ENCODE results near the gene OR6K6. TPM values are rescaled to one million over a fixed set of nuclear protein-coding genes. Genes with fewer than 3 reads are reported as not detected.

The OR6K6 gene
- total RNA-seq, 1 donor from 2014 or later = not detected

GRCh38 chr1:158730453-158730852 lies 24.1 kb upstream of the OR6K6 start:
- Mint-ChIP-seq H3K4me1 (no peaks in the 10 kb centered on the region), H3K9me3 (no peaks in the 10 kb centered on the region), H3K27me3 (peaks cover 5% of the 10 kb centered on the region), H3K36me3 (ENCODE audit: low read depth) (no peaks in the 10 kb centered on the region), H3K27ac (no peak overlapping the region), H3K4me3 (no peak overlapping the region)
- no peak for ATAC-seq (ENCODE audit: low read depth)
- intact Hi-C loops (cut with micrococcal nuclease) = no loop called here
- TF ChIP-seq CTCF (IDR thresholded peaks at IDR 0.05) = no peak
- DNase-seq = no peak
- CTCF ChIA-PET = no interaction called here
- POLR2A ChIA-PET = no interaction called here

GRCh38 chr1:158731707-158732106 lies 22.8 kb upstream of the OR6K6 start:
- ATAC-seq (ENCODE audit: low read depth) = no peak
- no peak for DNase-seq
- Mint-ChIP-seq H3K36me3 (ENCODE audit: low read depth) (no peaks in the 10 kb centered on the region), H3K4me3 (no peak overlapping the region), H3K4me1 (no peaks in the 10 kb centered on the region), H3K27ac (no peak overlapping the region), H3K27me3 (peaks cover 3% of the 10 kb centered on the region), H3K9me3 (no peaks in the 10 kb centered on the region)
- CTCF ChIA-PET = no interaction called here
- intact Hi-C loops (cut with micrococcal nuclease) = no loop called here
- POLR2A ChIA-PET = no interaction called here
- TF ChIP-seq CTCF (IDR thresholded peaks at IDR 0.05) = no peak

- ChIA-PET POLR2A (no interaction called here), CTCF (no interaction called here)
- Mint-ChIP-seq H3K4me3 (no peak overlapping the region), H3K27ac (no peak overlapping the region), H3K27me3 (no peaks in the 10 kb centered on the region), H3K36me3 (ENCODE audit: low read depth) (no peaks in the 10 kb centered on the region), H3K9me3 (no peaks in the 10 kb centered on the region), H3K4me1 (no peaks in the 10 kb centered on the region)
- no peak for DNase-seq
- intact Hi-C loops (cut with micrococcal nuclease) = no loop called here
- no peak for ATAC-seq (ENCODE audit: low read depth)
- no peak for TF ChIP-seq CTCF (IDR thresholded peaks at IDR 0.05)
Observed at GRCh38 chr1:158732524-158732923, 22.0 kb upstream of the OR6K6 start.

- H3K27me3 Mint-ChIP-seq = peaks cover 11% of the 10 kb centered on the region
- no peak overlapping the region for H3K27ac Mint-ChIP-seq
- no peaks in the 10 kb centered on the region for H3K4me1 Mint-ChIP-seq
- intact Hi-C loops (cut with micrococcal nuclease) = no loop called here
- ATAC-seq (ENCODE audit: low read depth) (no peak), DNase-seq (no peak)
- no peaks in the 10 kb centered on the region for H3K36me3 Mint-ChIP-seq (ENCODE audit: low read depth)
- ChIA-PET POLR2A (no interaction called here), CTCF (no interaction called here)
- H3K4me3 Mint-ChIP-seq = no peak overlapping the region
- no peaks in the 10 kb centered on the region for H3K9me3 Mint-ChIP-seq
- TF ChIP-seq CTCF (IDR thresholded peaks at IDR 0.05) = no peak
Observed at GRCh38 chr1:158735848-158736247, 18.7 kb upstream of the OR6K6 start.

- DNase-seq (no peak), ATAC-seq (ENCODE audit: low read depth) (no peak)
- peaks cover 2% of the 10 kb centered on the region for H3K9me3 Mint-ChIP-seq
- intact Hi-C loops (cut with micrococcal nuclease) = no loop called here
- no peaks in the 10 kb centered on the region for H3K4me1 Mint-ChIP-seq
- H3K4me3 Mint-ChIP-seq = no peak overlapping the region
- ChIA-PET POLR2A (no interaction called here), CTCF (no interaction called here)
- H3K27me3 Mint-ChIP-seq = peaks cover 9% of the 10 kb centered on the region
- H3K27ac Mint-ChIP-seq = no peak overlapping the region
- TF ChIP-seq CTCF (IDR thresholded peaks at IDR 0.05) = no peak
- no peaks in the 10 kb centered on the region for H3K36me3 Mint-ChIP-seq (ENCODE audit: low read depth)
Observed at GRCh38 chr1:158752155-158752712, 2.3 kb upstream of the OR6K6 start.
